Measurements from ENCODE around the gene PACS2.
A peak's percentile ranks its signal among the peaks of the same experiment; 100 is the strongest.

Gene PACS2

DNA sequence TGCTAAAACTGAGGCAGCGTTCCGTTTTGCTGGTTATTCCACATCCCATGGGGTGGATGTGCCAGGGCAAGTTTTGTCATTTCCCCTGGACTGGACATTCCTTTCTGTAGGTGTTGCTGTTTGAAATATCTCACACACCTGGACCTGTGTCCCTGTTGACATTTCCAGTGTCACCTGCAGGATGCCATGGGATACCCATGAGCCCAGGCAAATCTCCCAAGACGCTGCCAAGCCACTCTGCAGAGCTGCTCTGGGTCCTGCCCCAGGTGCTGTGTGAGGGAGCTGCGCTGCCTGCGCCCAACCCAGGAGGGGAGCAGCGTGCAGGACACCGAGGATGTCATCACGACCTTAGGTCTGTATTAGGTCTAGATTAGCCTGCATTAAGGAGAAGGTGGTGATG is 5.2 kb upstream of the PACS2 start:
- TF ChIP-seq, protein P1, sequence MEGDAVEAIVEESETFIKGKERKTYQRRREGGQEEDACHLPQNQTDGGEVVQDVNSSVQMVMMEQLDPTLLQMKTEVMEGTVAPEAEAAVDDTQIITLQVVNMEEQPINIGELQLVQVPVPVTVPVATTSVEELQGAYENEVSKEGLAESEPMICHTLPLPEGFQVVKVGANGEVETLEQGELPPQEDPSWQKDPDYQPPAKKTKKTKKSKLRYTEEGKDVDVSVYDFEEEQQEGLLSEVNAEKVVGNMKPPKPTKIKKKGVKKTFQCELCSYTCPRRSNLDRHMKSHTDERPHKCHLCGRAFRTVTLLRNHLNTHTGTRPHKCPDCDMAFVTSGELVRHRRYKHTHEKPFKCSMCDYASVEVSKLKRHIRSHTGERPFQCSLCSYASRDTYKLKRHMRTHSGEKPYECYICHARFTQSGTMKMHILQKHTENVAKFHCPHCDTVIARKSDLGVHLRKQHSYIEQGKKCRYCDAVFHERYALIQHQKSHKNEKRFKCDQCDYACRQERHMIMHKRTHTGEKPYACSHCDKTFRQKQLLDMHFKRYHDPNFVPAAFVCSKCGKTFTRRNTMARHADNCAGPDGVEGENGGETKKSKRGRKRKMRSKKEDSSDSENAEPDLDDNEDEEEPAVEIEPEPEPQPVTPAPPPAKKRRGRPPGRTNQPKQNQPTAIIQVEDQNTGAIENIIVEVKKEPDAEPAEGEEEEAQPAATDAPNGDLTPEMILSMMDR (conservative IDR thresholded peaks at IDR 0.05; ENCODE audit: low read depth, low read length): no peak
- H3K27me3 ChIP-seq (ENCODE audit: insufficient read depth, low read depth): no peaks in the 10 kb centered on the region
- no peak overlapping the region for H3K27ac ChIP-seq
- H3K9ac ChIP-seq: no peak overlapping the region
- H4K20me1 ChIP-seq (ENCODE audit: insufficient read depth): no peaks in the 10 kb centered on the region
- no peaks in the 10 kb centered on the region for H3K36me3 ChIP-seq (ENCODE audit: insufficient read depth)
- no peak overlapping the region for H3K4me3 ChIP-seq (IDR thresholded peaks at IDR 0.05; ENCODE audit: insufficient read depth, low read depth, low read length)
- H3K79me2 ChIP-seq (ENCODE audit: insufficient read depth, low read depth): no peaks in the 10 kb centered on the region
- H3K4me1 ChIP-seq (ENCODE audit: low read depth, poor library complexity, severe bottlenecking): peaks cover 8% of the 10 kb centered on the region
- no peak overlapping the region for H3K4me2 ChIP-seq
- no peak overlapping the region for H2AFZ ChIP-seq (ENCODE audit: low read depth)

DNA sequence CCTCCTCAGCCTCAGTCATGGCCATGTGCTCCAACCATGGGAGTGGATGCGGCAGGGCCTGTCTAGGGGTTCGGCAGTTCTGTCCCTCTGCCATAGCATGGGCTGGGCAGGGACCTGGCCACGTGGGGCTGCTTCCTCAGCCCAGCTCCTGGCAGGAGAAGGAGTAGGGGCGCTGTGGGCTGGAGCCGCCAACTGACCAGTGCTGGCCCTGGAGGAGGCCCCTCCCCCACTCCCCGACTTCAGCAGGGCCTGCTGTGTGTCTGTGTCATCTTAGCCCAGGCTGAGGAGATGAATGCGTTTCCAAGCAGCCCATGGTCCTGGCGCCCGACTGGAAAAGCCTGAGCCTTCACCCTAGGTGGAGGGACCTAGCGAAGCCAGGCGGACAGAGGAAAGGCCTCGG is 2.7 kb upstream of the PACS2 start:
- no peak overlapping the region for H3K9ac ChIP-seq
- H3K4me2 ChIP-seq: no peak overlapping the region
- H3K79me2 ChIP-seq (ENCODE audit: insufficient read depth, low read depth): no peaks in the 10 kb centered on the region; the same call in 1 of the 2 replicates
- peaks cover 8% of the 10 kb centered on the region for H3K4me1 ChIP-seq (ENCODE audit: low read depth, poor library complexity, severe bottlenecking)
- TF ChIP-seq, protein P1 (conservative IDR thresholded peaks at IDR 0.05; ENCODE audit: low read depth, low read length): no peak
- no peaks in the 10 kb centered on the region for H3K36me3 ChIP-seq (ENCODE audit: insufficient read depth)
- no peak overlapping the region for H3K27ac ChIP-seq
- H2AFZ ChIP-seq (ENCODE audit: low read depth): no peak overlapping the region
- H4K20me1 ChIP-seq (ENCODE audit: insufficient read depth): no peaks in the 10 kb centered on the region
- no peaks in the 10 kb centered on the region for H3K27me3 ChIP-seq (ENCODE audit: insufficient read depth, low read depth)
- H3K4me3 ChIP-seq (IDR thresholded peaks at IDR 0.05; ENCODE audit: insufficient read depth, low read depth, low read length): no peak overlapping the region

DNA sequence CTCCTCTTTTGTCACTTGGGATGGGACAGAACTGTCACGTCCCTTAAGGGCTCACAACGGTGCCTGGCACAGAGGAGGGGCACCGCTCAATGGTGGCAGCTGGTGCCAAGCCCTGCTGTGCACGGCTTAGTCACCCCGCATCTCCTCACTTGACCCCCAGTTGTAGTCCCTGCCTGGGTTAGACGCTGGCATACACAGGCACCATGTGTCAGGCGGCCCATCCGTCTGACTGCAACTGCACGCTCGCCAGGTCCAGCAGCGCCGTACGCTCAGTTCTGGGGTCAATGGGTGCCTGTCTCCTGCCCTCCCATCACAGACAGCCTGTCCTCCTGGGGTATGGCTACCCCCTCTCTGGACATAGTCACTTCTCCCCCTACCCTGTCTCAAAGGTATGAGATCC is 1.6 kb upstream of the PACS2 start:
- H3K4me1 ChIP-seq (ENCODE audit: low read depth, poor library complexity, severe bottlenecking): peaks cover 8% of the 10 kb centered on the region
- no peaks in the 10 kb centered on the region for H4K20me1 ChIP-seq (ENCODE audit: insufficient read depth)
- peak overlapping the region; percentile 48; the same call in 1 of the 2 replicates for H3K4me2 ChIP-seq
- no peaks in the 10 kb centered on the region; the same call in 1 of the 2 replicates for H3K79me2 ChIP-seq (ENCODE audit: insufficient read depth, low read depth)
- H3K36me3 ChIP-seq (ENCODE audit: insufficient read depth): no peaks in the 10 kb centered on the region
- no peak overlapping the region for H2AFZ ChIP-seq (ENCODE audit: low read depth)
- H3K27me3 ChIP-seq (ENCODE audit: insufficient read depth, low read depth): no peaks in the 10 kb centered on the region
- TF ChIP-seq, protein P1 (conservative IDR thresholded peaks at IDR 0.05; ENCODE audit: low read depth, low read length): no peak
- no peak overlapping the region; the same call in 1 of the 2 replicates for H3K27ac ChIP-seq
- no peak overlapping the region for H3K4me3 ChIP-seq (IDR thresholded peaks at IDR 0.05; ENCODE audit: insufficient read depth, low read depth, low read length)
- H3K9ac ChIP-seq: no peak overlapping the region

DNA sequence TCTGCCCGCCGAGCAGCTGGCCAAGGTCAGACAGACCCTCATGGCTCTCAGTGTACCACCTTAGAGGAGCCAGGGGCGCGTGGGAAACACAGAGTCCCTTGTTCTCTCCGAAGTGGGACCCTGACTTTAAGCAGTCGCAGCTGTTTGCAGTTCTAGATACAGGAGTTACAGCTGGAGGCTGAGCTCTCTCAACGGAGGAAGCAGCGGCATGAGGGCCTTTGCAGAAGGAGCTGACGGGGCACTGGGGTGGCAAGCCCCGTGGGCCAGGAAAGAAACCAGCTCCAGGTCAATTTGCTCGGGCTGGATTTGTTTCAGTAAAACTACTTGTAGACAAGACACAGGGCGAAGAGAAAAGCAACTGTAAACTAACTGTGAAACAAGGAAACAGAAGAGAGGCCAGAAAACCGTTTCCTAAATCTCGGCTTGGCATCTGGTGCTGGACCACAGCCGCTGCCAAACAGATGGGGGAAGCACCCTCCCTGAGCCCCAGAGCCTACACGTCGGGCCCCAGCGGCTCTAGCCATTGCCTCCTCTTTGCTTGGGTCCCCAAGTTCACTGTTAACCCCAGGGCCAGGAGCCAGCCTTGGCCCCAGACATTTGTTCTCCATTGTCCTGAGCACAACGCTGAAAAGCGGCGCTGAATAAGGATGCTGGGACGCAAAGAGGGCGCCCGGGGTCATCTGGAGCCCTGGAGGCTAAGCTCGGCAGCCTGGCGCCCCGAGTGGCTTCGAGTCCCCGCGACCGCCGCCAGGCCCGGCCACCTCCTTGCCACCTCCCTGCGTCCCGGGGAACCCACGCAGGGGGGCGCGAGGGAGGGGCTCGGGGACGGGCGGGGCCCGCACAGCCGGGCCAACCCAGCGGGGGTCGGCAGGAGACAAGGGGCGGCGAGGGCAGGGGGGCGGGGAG is 914 bp upstream of the PACS2 start:
- Histone ChIP-seq H3K4me3 (IDR thresholded peaks at IDR 0.05; ENCODE audit: insufficient read depth, low read depth, low read length) (no peak overlapping the region), H3K36me3 (ENCODE audit: insufficient read depth) (no peaks in the 10 kb centered on the region), H3K4me1 (ENCODE audit: low read depth, poor library complexity, severe bottlenecking) (peaks cover 8% of the 10 kb centered on the region), H2AFZ (ENCODE audit: low read depth) (peak overlapping the region; percentile 75), H4K20me1 (ENCODE audit: insufficient read depth) (no peaks in the 10 kb centered on the region), H3K4me2 (peak overlapping the region; percentile 48; the same call in 1 of the 2 replicates), H3K27ac (peak overlapping the region; percentile 43), H3K9ac (peak overlapping the region; percentile 46; the same call in 1 of the 2 replicates), H3K27me3 (ENCODE audit: insufficient read depth, low read depth) (no peaks in the 10 kb centered on the region), H3K79me2 (ENCODE audit: insufficient read depth, low read depth) (no peaks in the 10 kb centered on the region; the same call in 1 of the 2 replicates)
- TF ChIP-seq, protein P1 (conservative IDR thresholded peaks at IDR 0.05; ENCODE audit: low read depth, low read length): no peak

Measured in KMS-11 (cell line).